ENCODE results near the gene EDN3.
A peak's percentile ranks its signal among the peaks of the same experiment; 100 is the strongest.
"Not testable (repeated sequence)": the region's sequence is repeated elsewhere in the genome, so short reads cannot be mapped to it uniquely, and the experiment has no call there.

EDN3 gene

DNA sequence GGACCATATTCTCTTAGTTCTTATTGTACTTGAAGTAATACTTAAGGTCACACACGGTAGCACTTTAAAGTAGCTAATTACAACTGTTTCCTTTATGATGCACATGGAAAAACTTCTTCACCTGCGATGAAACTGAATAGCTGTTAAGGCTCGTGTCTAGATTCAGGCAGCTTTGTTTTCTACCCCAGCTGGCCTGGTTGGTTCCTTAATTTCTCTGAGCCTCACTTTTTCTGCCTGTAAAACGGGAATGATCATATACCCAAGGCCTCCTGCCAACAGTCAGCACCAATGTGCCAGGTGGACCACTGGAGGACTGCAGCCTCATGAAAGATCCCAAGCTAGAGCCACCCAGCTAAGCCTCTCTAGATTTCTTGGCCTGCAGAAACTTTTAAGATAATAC lies 35.0 kb downstream of the EDN3 start:
- DNase-seq: no peak

GRCh38 chr20:59336540-59336939 lies 36.1 kb downstream of the EDN3 start:
- no peak for DNase-seq

DNA sequence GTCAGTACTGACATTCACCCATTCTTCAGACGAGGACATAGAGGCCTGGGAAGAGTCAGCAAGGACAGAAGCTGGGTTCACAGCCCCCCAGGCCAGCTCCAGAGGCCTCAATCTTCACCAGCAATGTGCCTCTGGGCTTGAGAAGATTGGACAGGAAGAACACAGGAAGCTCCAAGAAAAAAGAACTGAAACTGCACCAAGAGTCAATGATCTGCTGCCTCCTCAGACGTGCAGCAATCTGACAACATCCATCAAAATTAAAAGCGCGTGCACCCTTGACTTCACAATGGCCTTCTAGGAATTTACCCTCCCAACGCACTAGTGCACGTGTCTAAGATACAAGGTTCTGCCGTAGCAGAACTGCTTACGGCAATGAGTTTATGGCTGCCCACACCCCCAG lies 38.0 kb downstream of the EDN3 start:
- DNase-seq: not testable (repeated sequence)

GRCh38 chr20:59340201-59340885 lies 39.9 kb downstream of the EDN3 start:
- no peak for DNase-seq

DNA sequence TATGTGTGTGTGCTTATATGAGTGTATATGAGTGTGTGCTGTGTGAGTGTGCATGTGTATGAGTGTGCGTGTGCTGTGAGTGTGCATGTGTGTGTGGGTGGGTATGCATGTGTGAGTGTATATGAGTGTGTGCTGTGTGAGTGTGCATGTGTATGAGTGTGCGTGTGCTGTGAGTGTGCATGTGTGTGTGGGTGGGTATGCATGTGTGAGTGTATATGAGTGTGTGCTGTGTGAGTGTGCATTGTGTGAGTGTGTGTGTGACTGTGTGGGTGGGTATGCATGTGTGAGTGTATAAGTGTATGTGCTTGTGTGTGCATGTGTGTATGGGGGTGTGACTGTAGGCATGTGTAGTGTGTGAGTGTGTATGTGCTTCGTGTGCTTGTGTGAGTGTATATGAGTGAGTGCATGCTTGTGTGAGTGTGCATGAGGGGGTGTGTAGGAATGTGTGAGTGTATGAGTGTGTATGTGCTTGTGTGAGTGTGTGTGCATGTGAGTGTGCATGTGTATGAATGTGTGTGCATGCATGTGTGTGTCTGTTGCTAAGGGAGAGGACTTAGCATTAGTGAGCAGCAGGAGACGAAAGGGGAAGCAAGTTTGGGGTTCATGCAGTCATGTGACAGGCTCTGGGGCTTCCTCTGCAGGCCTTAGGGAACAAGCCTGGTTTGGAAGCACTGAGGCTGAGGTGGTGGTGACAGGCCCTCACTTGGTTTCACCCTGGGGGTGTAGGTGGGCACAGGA lies 41.0 kb downstream of the EDN3 start:
- not testable (repeated sequence) for DNase-seq

GRCh38 chr20:59342023-59342957 lies 41.9 kb downstream of the EDN3 start:
- no peak for DNase-seq

DNA sequence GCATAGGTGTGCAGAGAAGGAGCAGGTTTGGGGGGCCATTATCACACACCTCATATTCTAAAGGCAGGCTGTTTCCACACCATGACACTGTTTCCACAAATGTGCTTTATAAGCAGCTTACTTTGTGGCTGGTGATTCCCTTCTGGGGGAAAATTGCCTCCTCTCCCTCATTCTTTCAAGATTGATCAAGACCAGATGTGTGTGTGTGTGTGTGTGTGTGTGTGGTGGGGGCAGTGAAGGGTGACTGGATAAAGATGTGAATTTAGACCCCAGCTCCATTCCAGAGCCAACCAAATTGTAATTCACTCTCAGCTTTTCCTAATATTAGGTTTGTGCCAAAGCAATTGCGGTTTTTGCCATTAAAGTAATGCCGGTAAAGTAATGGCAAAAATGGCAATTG lies 45.6 kb downstream of the EDN3 start:
- no peak for DNase-seq

DNA sequence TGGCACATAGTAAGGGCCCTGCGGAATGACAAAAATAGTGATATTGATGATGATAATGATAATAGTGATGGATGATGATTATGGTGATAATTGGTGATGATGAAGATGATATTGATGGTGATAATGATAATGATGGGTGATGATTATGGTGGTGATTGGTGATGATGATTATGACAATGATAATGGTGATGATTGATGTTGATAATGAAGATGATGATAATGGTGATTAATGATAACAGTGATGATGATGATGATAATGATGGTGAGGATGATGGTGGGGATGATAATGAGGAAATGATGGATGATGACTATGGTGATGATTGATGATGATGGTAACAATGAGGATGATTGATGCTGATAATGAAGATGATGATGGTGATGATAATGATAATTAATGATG lies 48.9 kb downstream of the EDN3 start:
- DNase-seq: no peak

- DNase-seq: no peak
Observed at GRCh38 chr20:59350330-59351156, 50.1 kb downstream of the EDN3 start.

- no peak for DNase-seq
Observed at GRCh38 chr20:59351157-59352040, 51.0 kb downstream of the EDN3 start.

DNA sequence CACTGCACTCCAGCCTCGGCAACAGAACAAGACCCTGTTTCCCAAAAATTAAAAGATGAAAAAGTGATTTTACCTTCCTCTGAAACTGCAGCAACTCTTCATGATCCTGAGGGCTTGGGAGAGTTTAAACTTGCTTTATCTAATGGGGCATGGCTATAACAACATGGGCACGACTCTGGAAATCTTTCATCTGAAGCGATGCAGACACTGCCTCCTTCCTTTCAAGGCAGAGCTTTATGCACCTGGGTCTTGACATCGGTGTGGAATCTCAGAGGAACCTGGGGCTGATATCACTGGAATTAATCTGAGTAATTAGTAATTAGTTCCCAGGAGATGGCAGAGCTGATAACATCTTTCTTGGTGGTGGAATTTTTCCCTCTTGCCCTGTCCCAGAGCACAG lies 52.1 kb downstream of the EDN3 start:
- DNase-seq: no peak

DNA sequence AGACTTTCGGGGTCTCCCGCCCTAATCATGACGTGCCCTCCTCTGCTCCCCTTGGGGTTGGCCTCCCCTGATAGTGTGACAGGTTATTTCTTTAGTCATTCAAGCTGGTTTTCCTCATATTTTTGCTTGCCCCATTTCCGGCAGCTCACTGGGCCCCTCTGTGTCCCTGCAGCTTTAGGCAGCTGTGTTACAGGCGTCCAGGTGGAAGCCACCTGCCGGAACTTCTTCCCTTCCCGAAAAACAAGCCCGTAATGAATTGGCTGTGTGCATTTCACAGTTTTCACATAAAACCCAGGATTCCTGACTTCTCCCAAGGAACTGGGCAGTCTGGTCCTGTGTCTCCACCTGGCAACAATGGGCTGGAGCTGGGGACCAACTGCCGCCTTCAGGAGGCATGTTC lies 52.6 kb downstream of the EDN3 start:
- DNase-seq: no peak

DNA sequence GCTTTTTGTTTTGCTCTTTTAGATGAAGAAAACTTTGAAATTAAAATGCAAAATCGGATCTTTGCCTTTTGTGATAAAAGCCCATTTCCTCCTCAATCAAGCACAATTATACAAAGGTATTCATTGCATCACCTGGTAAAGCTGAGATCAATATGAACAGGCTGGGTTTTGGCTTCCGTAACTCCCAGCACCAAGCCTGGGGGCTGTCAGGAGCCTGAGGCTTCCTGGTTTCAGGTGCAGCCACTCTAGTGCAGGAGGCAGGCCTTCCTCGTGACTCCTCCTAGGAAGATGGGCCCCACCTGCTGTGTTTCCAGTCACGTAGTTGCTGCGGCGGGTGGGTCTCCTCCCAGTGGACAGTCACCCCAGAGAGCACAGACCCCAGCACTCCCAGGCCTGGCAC lies 54.0 kb downstream of the EDN3 start:
- no peak for DNase-seq

DNA sequence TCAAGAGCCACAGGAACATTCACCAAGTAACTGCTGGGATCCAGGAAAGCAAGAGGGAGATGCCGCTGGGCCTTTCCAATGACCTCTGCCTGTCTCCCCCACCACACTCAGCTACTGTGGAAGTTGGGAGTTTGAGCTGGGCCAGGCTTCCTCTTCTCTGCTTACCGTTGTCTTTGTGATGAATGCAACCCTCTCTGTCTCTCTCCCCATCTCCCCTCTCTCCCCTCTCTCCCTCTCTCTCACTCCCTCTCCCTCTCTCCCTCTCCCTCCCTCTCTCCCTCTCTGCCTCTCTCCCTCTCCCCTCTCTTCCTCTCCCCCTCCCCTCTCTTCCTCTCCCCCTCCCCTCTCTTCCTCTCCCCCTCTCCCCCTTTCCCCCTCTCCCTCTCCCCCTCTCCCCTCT lies 54.8 kb downstream of the EDN3 start:
- DNase-seq: no peak

GRCh38 chr20:59356662-59357165 lies 56.3 kb downstream of the EDN3 start:
- DNase-seq: no peak

- DNase-seq: not testable (repeated sequence)
Observed at GRCh38 chr20:59358793-59359192, 58.4 kb downstream of the EDN3 start.

DNA sequence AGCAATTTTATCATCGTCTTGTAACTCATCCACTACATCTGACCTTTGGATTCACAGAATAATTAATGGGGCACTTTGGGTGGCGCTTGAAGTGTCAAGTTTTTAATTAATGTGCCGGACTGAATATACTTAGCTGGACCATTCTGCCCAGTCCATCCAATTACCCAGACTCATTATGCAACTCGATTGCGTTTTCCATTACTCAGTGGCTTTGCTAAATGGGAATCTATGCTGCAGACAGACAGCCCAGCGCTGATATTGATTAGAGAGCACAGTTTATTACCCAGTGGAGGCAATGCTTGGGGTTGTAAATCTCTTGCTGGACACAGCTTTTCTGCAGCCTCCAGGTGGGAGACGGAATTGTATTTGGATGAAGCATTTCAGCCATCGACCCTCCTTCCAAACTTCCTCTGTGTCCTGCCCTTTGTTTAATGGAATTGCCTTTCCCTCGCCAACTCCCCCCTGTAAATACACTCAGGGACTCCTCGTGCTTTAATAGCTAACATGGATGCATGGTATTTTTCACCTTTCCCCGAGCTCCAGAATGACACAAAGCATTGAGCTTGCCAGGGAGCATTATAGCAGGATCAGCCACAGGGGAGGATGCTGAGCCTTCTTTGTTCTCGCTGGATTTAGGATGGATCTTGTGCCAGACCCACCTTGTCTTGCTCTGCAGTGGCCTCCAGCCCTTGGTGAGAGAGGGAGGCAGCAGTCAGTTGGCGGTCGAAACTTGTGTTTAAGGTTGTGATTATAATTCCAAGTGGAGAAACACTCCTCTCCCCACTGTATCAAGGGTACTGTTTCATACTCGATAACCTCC lies 59.7 kb downstream of the EDN3 start:
- no peak for DNase-seq

GRCh38 chr20:59360934-59361333 lies 60.5 kb downstream of the EDN3 start:
- no peak for DNase-seq

GRCh38 chr20:59361411-59361810 lies 61.0 kb downstream of the EDN3 start:
- peak in 2 of 56 donors; percentile 6 to 8 for DNase-seq
